ENCODE measurements around the gene EIF3CL.
"Not testable (repeated sequence)": the region's sequence is repeated elsewhere in the genome, so short reads cannot be mapped to it uniquely, and the experiment has no call there.

DNA sequence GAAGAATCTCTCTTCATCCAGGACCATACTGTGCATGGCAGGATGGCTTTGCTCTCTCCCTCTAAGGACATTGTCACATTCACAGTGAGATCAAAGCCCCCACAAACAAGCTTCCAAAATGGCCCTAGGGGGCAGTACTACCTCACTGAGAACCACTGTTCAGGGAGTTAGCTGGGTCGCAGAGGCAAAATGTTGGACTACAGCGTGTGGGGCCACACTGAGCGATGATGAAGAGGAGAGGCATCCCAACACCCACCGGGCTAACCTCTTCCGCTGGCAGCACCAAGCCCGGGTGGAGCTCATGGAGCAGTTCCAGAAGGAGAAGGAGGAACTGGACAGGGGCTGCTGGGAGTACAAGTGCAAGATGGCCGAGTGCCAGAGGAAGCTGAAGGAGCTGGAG is 9.9 kb upstream of the EIF3CL start:
- TF ChIP-seq, protein P1, sequence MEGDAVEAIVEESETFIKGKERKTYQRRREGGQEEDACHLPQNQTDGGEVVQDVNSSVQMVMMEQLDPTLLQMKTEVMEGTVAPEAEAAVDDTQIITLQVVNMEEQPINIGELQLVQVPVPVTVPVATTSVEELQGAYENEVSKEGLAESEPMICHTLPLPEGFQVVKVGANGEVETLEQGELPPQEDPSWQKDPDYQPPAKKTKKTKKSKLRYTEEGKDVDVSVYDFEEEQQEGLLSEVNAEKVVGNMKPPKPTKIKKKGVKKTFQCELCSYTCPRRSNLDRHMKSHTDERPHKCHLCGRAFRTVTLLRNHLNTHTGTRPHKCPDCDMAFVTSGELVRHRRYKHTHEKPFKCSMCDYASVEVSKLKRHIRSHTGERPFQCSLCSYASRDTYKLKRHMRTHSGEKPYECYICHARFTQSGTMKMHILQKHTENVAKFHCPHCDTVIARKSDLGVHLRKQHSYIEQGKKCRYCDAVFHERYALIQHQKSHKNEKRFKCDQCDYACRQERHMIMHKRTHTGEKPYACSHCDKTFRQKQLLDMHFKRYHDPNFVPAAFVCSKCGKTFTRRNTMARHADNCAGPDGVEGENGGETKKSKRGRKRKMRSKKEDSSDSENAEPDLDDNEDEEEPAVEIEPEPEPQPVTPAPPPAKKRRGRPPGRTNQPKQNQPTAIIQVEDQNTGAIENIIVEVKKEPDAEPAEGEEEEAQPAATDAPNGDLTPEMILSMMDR (IDR thresholded peaks at IDR 0.05 in 8 of 11, conservative IDR thresholded peaks at IDR 0.05 in 3 of 11) = not testable (repeated sequence)
- not testable (repeated sequence) for TF ChIP-seq POLR2A (IDR thresholded peaks at IDR 0.05)
